OCI-LY3 (cell line): ENCODE results near the gene SMURF1.

ENCODE experiments used
- H2AFZ ChIP-seq: fragments of 200-600, 300-600 bp; shearing (Covaris generic); 2 replicates; pipeline ENCODE4 v1.6.0; 2014; ENCODE audit warnings: antibody characterized with exemption, low read depth, low read length
- H3K27ac ChIP-seq: fragments of 200-600, 300-600 bp; sonication (generic); 2 replicates; pipeline ENCODE4 v1.5.1; 2014; ENCODE audit warnings: mild to moderate bottlenecking, low read length, moderate library complexity, mixed read lengths
- H3K27me3 ChIP-seq: fragments of 200-600, 300-600 bp; sonication (generic); 2 replicates; pipeline ENCODE4 v1.6.1; 2014; ENCODE audit warnings: low read depth, low read length, mixed read lengths
- H3K36me3 ChIP-seq: fragments of 200-600, 300-600 bp; sonication (generic); replicated peaks from 2 replicates; pipeline ENCODE3; 2014; ENCODE audit warnings: low read depth, low read length, mixed read lengths
- H3K4me1 ChIP-seq: fragments of 300-600, 200-600 bp; sonication (generic); 2 replicates; pipeline ENCODE4 v1.6.1; 2014; ENCODE audit warnings: low read length, mixed read lengths
- H3K4me2 ChIP-seq: fragments of 200-600, 300-600 bp; sonication (generic); 2 replicates; pipeline ENCODE4 v1.6.1; 2014; ENCODE audit warnings: low read length, mixed read lengths
- H3K4me3 ChIP-seq: fragments of 300-600, 200-600 bp; sonication (generic); 2 replicates; pipeline ENCODE4 v1.5.1; 2014; ENCODE audit warnings: antibody characterized with exemption, mild to moderate bottlenecking, low read length, moderate library complexity
- H3K79me2 ChIP-seq: fragments of 300-600, 200-600 bp; shearing (Covaris generic); 2 replicates; pipeline ENCODE4 v1.6.1; 2014; ENCODE audit warnings: mild to moderate bottlenecking, low read length, mixed read lengths
- H3K9ac ChIP-seq: fragments of 300-600, 200-600 bp; shearing (Covaris generic); 2 replicates; pipeline ENCODE4 v1.6.0; 2014; ENCODE audit warnings: mild to moderate bottlenecking, low read length, moderate library complexity
- H3K9me3 ChIP-seq: fragments of 200-600, 300-600 bp; shearing (Covaris generic); 2 replicates; pipeline ENCODE4 v1.6.1; 2014; ENCODE audit warnings: low read length, mixed read lengths; ENCODE audit not compliant: insufficient read depth
- H4K20me1 ChIP-seq: fragments of 200-600, 300-600 bp; sonication (generic); 2 replicates; pipeline ENCODE4 v1.6.1; 2016; ENCODE audit warnings: low read length, mixed read lengths; ENCODE audit not compliant: insufficient read depth
- CTCF ChIP-seq: fragments of 200-600, 300-600 bp; sonication (generic); IDR thresholded peaks from 2 replicates; pipeline ENCODE4 v1.5.1; 2014; ENCODE audit warnings: antibody characterized with exemption, low read length, low read depth
- EZH2phosphoT487 ChIP-seq: fragments of 200-600 bp; shearing (Covaris generic); IDR thresholded peaks from 2 replicates; pipeline ENCODE4 v1.6.1; 2018; ENCODE audit warnings: antibody characterized with exemption, mixed run types, low read depth

Gene SMURF1

GRCh38 chr7:99094401-99094800, 49.5 kb downstream of the SMURF1 start:
- no peaks in the 10 kb centered on the region for H3K27me3 ChIP-seq
- peaks cover 4% of the 10 kb centered on the region for H3K36me3 ChIP-seq
- H3K79me2 ChIP-seq, result peaks cover 77% of the 10 kb centered on the region
- no peak overlapping the region for H3K4me2 ChIP-seq
- peaks cover 22% of the 10 kb centered on the region; the same call in 1 of the 2 replicates for H4K20me1 ChIP-seq
- no peak overlapping the region for H3K27ac ChIP-seq
- H3K9me3 ChIP-seq, result no peaks in the 10 kb centered on the region
- no peak overlapping the region for H2AFZ ChIP-seq
- no peak overlapping the region for H3K4me3 ChIP-seq
- no peak overlapping the region for H3K9ac ChIP-seq
- H3K4me1 ChIP-seq, result no peaks in the 10 kb centered on the region
- no peak for TF ChIP-seq CTCF
- no peak for TF ChIP-seq EZH2phosphoT487

DNA sequence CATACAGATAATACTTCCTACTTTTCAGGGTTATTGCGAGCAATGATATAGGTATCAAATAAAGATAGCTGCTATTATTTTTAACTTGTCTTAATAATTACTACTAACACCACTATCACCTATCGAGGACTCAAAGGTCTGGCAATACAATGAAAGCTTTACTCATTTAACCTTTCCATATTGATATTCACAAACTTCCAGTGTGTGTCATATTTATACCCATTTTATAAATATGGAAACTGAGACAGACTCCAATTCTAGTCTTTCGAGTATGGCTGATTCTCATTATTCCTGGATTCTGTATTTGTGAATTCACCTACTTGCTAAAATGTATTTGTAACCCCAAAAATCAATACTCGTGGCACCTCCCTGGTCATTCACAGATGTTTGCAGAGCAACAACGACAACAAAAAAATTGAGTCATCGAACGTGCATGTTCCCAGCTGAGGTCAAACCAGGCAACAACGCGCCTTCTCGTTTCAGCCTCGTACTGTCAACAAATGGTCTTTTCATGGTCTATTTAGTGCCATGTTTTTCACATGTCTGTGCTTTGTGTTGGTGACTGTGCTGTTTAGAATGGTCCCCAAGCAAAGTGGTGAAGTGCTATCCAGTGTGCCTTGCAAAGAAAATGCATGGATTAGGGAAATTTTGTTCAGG, 51.7 kb downstream of the SMURF1 start:
- Histone ChIP-seq H3K4me1 (no peaks in the 10 kb centered on the region), H3K4me2 (no peak overlapping the region), H3K4me3 (no peak overlapping the region), H3K27ac (no peak overlapping the region), H4K20me1 (peaks cover 26% of the 10 kb centered on the region; the same call in 1 of the 2 replicates), H3K36me3 (no peaks in the 10 kb centered on the region), H3K79me2 (peaks cover 70% of the 10 kb centered on the region), H3K9me3 (no peaks in the 10 kb centered on the region), H2AFZ (no peak overlapping the region), H3K27me3 (no peaks in the 10 kb centered on the region), H3K9ac (no peak overlapping the region)
- TF ChIP-seq CTCF, result no peak
- TF ChIP-seq EZH2phosphoT487, result no peak

- 0 out of 2 replicates have a peak, but pooled peaks cover 3% of the 10 kb centered on the region for H3K9me3 ChIP-seq
- H3K4me1 ChIP-seq, result no peaks in the 10 kb centered on the region
- no peaks in the 10 kb centered on the region for H3K27me3 ChIP-seq
- no peak overlapping the region for H3K4me2 ChIP-seq
- peaks cover 66% of the 10 kb centered on the region for H3K79me2 ChIP-seq
- no peak overlapping the region for H3K4me3 ChIP-seq
- H3K27ac ChIP-seq, result no peak overlapping the region
- no peak overlapping the region for H3K9ac ChIP-seq
- no peak for TF ChIP-seq CTCF
- TF ChIP-seq EZH2phosphoT487, result no peak
- H2AFZ ChIP-seq, result no peak overlapping the region
- H3K36me3 ChIP-seq, result no peaks in the 10 kb centered on the region
- H4K20me1 ChIP-seq, result peaks cover 26% of the 10 kb centered on the region
Measured at GRCh38 chr7:99090771-99091542, 53.0 kb downstream of the SMURF1 start.

DNA sequence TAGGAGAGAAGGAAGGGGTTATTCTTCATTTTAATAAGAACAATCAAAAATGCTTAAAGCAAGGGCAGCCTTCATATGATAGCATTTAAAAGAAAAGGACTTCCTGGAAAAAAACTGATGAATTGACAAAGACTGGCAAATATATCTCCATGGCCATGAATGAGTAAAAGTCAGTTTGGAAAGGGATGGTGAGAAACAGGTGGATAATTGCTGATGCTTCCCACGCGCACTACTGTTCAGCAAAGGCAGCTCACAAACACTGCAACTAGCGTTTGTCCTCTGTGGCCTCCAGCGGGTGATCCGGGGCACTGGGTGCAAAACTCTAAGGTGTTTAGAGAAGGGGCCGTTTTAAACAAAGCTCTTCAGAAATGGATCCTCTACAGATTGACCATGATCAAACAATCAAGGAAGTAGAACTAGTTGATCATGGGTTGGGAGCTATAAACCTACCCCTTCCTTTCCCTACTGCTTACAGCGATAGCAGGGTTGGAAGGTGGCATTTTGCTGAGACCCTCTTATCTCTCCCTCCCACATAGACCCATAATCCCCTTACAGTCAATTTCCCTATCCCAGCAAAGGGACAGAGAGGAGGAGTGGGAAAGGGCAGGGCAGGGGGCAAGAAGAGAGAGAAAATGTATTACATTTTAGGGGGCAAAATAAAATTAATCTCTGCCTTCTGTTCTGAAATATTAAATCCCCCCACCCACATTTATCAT, 53.8 kb downstream of the SMURF1 start:
- Histone ChIP-seq H3K27ac (no peak overlapping the region), H3K36me3 (no peaks in the 10 kb centered on the region), H3K79me2 (peaks cover 60% of the 10 kb centered on the region), H3K9me3 (0 out of 2 replicates have a peak, but pooled peaks cover 3% of the 10 kb centered on the region), H3K27me3 (no peaks in the 10 kb centered on the region), H3K9ac (no peak overlapping the region), H3K4me1 (no peaks in the 10 kb centered on the region), H2AFZ (no peak overlapping the region), H3K4me3 (no peak overlapping the region), H4K20me1 (peaks cover 20% of the 10 kb centered on the region), H3K4me2 (no peak overlapping the region)
- TF ChIP-seq EZH2phosphoT487 (no peak), CTCF (no peak)
